Measurements from ENCODE around the gene HDAC4. TPM values are rescaled to one million over a fixed set of nuclear protein-coding genes. Genes with fewer than 3 reads are reported as not detected.

The HDAC4 gene
- total and polyA plus RNA-seq, 2 experiments from 2014 or later, result 8.1 to 41.8 TPM

DNA sequence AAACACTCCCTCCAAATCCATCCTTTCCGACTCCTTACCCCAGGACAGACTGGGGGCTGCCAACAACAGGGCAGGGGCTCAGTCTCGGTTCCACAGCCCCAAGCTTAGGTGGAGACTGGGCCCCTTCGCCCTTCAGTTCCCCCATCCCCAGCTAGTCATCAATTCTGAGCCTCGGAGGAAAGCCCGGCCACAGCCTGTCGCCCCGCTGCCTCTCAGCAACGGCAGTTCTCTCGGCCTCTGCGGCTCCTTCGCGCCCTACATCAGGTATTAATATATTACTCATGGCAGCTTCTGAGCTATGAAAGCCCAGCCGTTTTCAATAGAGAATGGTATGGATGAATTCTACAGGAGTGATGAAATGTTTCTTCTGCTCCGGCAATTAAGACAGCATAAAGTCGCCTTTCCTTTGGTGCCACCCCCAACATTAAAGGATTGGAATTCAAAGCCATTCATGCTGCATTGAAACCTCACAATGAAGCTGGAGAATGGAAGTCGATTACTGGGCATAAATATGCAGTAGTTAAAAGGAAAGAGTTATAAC lies 2.8 kb downstream of the HDAC4 start:
- peaks cover 71% of the 10 kb centered on the region for H3K79me2 ChIP-seq (replicated peaks; ENCODE audit: insufficient read depth)
- 0 out of 2 replicates have a peak overlapping the region, but pooled peaks have one; percentile 19 for H3K27ac ChIP-seq (ENCODE audit: low read depth)
- H3F3A ChIP-seq (replicated peaks; ENCODE audit: low read depth), result no peaks in the 10 kb centered on the region
- H3K27me3 Mint-ChIP-seq (ENCODE audit: insufficient read depth, low read depth, poor library complexity), result peaks cover 7% of the 10 kb centered on the region
- H3K4me1 Mint-ChIP-seq, result peaks cover 54% of the 10 kb centered on the region
- no peak overlapping the region for H3K4me2 ChIP-seq
- no peak overlapping the region; the same call in 1 of the 2 replicates for H3K27ac Mint-ChIP-seq
- no peak for TF ChIP-seq CREB1 (CRISPR knock-in tag; IDR thresholded peaks at IDR 0.05; ENCODE audit: low read depth)
- TF ChIP-seq EZH2 (IDR thresholded peaks at IDR 0.05; ENCODE audit: low read depth, unreplicated experiment), result no peak
- no peak for TF ChIP-seq ZNF114 (CRISPR knock-in tag; IDR thresholded peaks at IDR 0.05)
- TF ChIP-seq JUNB (IDR thresholded peaks at IDR 0.05; ENCODE audit: unreplicated experiment), result no peak
- TF ChIP-seq, protein P1, sequence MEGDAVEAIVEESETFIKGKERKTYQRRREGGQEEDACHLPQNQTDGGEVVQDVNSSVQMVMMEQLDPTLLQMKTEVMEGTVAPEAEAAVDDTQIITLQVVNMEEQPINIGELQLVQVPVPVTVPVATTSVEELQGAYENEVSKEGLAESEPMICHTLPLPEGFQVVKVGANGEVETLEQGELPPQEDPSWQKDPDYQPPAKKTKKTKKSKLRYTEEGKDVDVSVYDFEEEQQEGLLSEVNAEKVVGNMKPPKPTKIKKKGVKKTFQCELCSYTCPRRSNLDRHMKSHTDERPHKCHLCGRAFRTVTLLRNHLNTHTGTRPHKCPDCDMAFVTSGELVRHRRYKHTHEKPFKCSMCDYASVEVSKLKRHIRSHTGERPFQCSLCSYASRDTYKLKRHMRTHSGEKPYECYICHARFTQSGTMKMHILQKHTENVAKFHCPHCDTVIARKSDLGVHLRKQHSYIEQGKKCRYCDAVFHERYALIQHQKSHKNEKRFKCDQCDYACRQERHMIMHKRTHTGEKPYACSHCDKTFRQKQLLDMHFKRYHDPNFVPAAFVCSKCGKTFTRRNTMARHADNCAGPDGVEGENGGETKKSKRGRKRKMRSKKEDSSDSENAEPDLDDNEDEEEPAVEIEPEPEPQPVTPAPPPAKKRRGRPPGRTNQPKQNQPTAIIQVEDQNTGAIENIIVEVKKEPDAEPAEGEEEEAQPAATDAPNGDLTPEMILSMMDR (conservative IDR thresholded peaks at IDR 0.05; ENCODE audit: low read depth in 2 of 2), result no peak
- no peak for TF ChIP-seq POLR2AphosphoS5 (IDR thresholded peaks at IDR 0.05; ENCODE audit: low read depth)
- no peak for TF ChIP-seq ZNF331 (CRISPR knock-in tag; IDR thresholded peaks at IDR 0.05; ENCODE audit: low read depth)
- no peak for TF ChIP-seq STAT1 (IDR thresholded peaks at IDR 0.05; ENCODE audit: unreplicated experiment)
- TF ChIP-seq, protein P2, sequence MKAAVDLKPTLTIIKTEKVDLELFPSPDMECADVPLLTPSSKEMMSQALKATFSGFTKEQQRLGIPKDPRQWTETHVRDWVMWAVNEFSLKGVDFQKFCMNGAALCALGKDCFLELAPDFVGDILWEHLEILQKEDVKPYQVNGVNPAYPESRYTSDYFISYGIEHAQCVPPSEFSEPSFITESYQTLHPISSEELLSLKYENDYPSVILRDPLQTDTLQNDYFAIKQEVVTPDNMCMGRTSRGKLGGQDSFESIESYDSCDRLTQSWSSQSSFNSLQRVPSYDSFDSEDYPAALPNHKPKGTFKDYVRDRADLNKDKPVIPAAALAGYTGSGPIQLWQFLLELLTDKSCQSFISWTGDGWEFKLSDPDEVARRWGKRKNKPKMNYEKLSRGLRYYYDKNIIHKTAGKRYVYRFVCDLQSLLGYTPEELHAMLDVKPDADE (IDR thresholded peaks at IDR 0.05), result no peak
- TF ChIP-seq NANOG (IDR thresholded peaks at IDR 0.05; ENCODE audit: borderline replicate concordance), result no peak
- no peak for TF ChIP-seq EZH2phosphoT487 (IDR thresholded peaks at IDR 0.05; ENCODE audit: unreplicated experiment)
- no peak overlapping the region; the same call in 1 of the 2 replicates for H3K4me3 ChIP-seq
- no peak overlapping the region; the same call in 2 of the 3 replicates for H3K4me3 Mint-ChIP-seq
- H4K20me1 ChIP-seq (replicated peaks; ENCODE audit: insufficient read depth), result peaks cover 44% of the 10 kb centered on the region
- H3K9me2 ChIP-seq (ENCODE audit: insufficient read depth), result no peaks in the 10 kb centered on the region
- no peaks in the 10 kb centered on the region for H3K27me3 ChIP-seq (ENCODE audit: insufficient read depth)
- H3K9me3 Mint-ChIP-seq, result no peaks in the 10 kb centered on the region
- H3K36me3 ChIP-seq (ENCODE audit: insufficient read depth), result no peaks in the 10 kb centered on the region
- DNase-seq (ENCODE audit: low spot score) (no peak), ATAC-seq (no peak)
- peaks cover 20% of the 10 kb centered on the region for H3K4me1 ChIP-seq (ENCODE audit: insufficient read depth)
- no peak overlapping the region for H2AFZ ChIP-seq
- no peaks in the 10 kb centered on the region; the same call in 1 of the 3 replicates for H3K36me3 Mint-ChIP-seq (ENCODE audit: low read depth)

DNA sequence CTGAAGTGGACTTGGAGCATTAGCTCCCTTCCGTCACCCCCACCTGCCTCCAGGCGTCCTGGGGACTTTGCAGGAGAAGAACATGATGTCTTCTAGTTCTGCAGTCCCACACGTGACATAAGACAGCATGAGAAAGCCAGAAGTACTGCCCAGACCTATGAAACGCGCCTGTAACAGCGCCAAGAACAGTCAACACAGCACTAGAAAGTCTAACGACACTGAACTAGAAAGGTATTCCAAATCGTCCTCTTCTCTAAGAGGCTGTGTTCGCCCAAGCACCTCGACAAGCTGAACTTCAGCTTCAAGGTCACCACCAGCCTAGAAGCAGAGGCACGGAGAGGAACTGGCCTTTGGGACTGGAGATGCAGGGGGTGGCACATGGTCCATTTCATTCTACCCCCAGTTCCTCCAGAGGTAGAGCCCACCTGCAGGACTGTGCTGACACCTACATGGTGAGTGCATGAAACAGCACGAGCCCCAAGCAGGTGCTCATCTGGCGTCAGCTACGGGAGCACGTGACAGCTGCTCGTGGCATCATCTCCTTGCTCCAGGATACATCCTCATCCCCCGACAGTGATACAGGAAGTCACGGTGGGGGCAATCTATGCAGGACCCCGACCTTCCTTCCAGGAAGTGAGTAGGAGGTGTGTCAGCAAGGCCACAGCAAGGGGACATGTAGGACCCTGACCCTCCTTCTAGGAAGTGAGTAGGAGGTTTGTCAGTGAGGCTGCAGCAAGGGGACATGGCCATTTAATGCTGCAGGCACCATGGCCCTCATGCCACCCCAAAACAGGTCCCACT lies 3.7 kb downstream of the HDAC4 start:
- no peak overlapping the region for H3K27ac ChIP-seq (ENCODE audit: low read depth)
- H3K4me1 ChIP-seq (ENCODE audit: insufficient read depth), result peaks cover 14% of the 10 kb centered on the region
- no peak overlapping the region; the same call in 1 of the 2 replicates for H3K27ac Mint-ChIP-seq
- no peaks in the 10 kb centered on the region for H3K9me3 Mint-ChIP-seq
- DNase-seq (ENCODE audit: low spot score) (peak; percentile 40), ATAC-seq (no peak)
- no peaks in the 10 kb centered on the region for H3K27me3 ChIP-seq (ENCODE audit: insufficient read depth)
- no peak overlapping the region for H2AFZ ChIP-seq
- H3K79me2 ChIP-seq (replicated peaks; ENCODE audit: insufficient read depth), result peaks cover 80% of the 10 kb centered on the region
- H3K4me1 Mint-ChIP-seq, result peaks cover 46% of the 10 kb centered on the region
- H3K36me3 ChIP-seq (ENCODE audit: insufficient read depth), result no peaks in the 10 kb centered on the region
- no peaks in the 10 kb centered on the region; the same call in 1 of the 3 replicates for H3K36me3 Mint-ChIP-seq (ENCODE audit: low read depth)
- peaks cover 48% of the 10 kb centered on the region for H4K20me1 ChIP-seq (replicated peaks; ENCODE audit: insufficient read depth)
- peaks cover 5% of the 10 kb centered on the region for H3K27me3 Mint-ChIP-seq (ENCODE audit: insufficient read depth, low read depth, poor library complexity)
- H3K4me3 ChIP-seq, result no peak overlapping the region
- H3K9me2 ChIP-seq (ENCODE audit: insufficient read depth), result no peaks in the 10 kb centered on the region
- no peaks in the 10 kb centered on the region for H3F3A ChIP-seq (replicated peaks; ENCODE audit: low read depth)
- no peak overlapping the region for H3K4me2 ChIP-seq
- H3K4me3 Mint-ChIP-seq, result no peak overlapping the region; the same call in 2 of the 3 replicates
- TF ChIP-seq STAT1 (IDR thresholded peaks at IDR 0.05; ENCODE audit: unreplicated experiment) (no peak), ZNF114 (CRISPR knock-in tag; IDR thresholded peaks at IDR 0.05) (no peak), CREB1 (CRISPR knock-in tag; IDR thresholded peaks at IDR 0.05; ENCODE audit: low read depth) (no peak), NANOG (IDR thresholded peaks at IDR 0.05; ENCODE audit: borderline replicate concordance) (no peak)
- TF ChIP-seq, protein P1 (conservative IDR thresholded peaks at IDR 0.05; ENCODE audit: low read depth in 2 of 2), result peak; percentile 22 to 62; a peak in 3 of 4 replicates

Measured in GM23338 (cell line).